GM18508 (cell line): Measurements from ENCODE around the gene IFT27.

Experiments used
- ATAC-seq: cut with Tn5 transposase; IDR thresholded peaks from one replicate; pipeline ENCODE4 v1.9.1; 2021; ENCODE audit warnings: moderate number of reproducible peaks; ENCODE audit not compliant: insufficient read depth, unreplicated experiment

IFT27 gene

DNA sequence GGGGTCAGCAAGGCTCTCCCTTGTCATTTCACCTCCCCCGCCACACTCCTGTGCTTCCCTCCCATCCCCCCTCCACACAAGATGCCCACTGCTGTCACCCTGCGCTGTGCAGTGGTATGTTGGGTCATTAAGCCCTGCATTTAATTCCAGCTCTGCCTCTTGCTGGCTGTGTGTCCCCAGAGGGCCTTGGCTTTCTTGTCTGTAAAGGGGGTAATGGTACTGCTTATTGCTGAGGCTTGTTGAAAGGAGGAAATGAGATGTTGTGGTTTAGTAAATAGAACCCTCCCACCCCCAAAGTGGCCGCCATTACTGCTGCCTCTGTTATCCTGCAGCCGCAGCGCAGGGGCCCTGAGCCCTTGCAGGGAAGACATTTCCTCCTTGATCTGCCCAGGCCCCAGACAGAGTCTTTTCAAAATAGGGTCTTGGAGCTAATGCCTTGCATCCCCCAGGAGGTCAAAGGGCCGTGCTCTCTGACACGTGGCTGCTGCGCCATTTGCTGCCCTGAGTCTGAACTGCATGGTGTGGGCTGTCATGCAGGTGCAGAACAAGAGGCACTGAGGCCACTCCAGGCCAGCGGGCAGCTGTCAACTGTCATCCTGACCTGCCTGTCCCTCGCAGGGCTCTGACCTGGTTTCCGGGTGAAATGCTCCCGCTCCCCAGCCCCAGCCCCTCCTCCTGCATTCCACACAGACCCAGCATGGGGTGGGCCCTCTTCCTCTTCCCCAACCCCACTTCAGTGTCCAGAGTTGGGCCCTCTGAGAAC is 22.2 kb upstream of the IFT27 start:
- ATAC-seq: no peak

DNA sequence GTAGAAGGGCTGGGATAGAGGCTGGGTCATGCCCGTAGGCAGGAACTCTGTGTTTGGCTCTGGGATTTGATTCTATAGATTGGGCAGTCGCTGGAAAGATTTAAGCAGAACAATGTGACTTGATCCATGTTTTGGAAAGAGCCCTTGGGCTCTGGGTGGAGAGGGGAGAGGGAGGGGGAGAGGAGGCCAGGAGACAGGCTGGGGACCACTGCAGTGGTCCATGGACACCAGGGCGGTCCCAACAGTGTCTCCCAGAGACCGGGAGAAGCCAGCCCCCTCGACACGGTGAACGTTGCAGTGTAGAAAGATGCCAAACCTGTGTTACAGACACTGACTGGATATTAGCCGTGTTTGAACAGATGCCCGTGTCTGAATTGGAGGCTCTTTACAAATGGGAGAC is 21.5 kb upstream of the IFT27 start:
- no peak for ATAC-seq

GRCh38 chr22:36796552-36797175 is 20.7 kb upstream of the IFT27 start:
- ATAC-seq: no peak

DNA sequence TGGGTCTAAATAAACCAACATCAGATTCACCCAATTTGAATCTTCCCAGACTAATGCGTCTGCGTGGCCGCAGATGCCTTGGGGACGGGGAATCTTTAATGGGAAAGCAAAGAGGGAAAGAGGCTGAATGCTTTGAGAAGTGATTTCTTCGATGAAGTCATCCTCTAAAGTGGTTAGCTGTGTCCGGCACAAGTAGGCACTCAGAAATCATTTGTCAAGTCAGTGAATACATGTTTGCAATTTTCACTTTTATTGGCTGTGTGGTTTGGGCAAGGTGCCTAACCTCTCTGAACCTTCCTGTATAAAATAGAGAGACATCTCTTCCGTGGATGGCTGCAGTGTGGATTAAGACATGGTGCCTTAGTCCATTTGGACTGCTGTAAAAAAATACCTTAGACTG is 19.7 kb upstream of the IFT27 start:
- no peak for ATAC-seq

- no peak for ATAC-seq
Observed at GRCh38 chr22:36790648-36791047, 14.7 kb upstream of the IFT27 start.

GRCh38 chr22:36787204-36787988 is 11.5 kb upstream of the IFT27 start:
- no peak for ATAC-seq

GRCh38 chr22:36783743-36784142 is 7.8 kb upstream of the IFT27 start:
- ATAC-seq: no peak

- ATAC-seq: no peak
Observed at GRCh38 chr22:36781656-36782627, 6.0 kb upstream of the IFT27 start.

DNA sequence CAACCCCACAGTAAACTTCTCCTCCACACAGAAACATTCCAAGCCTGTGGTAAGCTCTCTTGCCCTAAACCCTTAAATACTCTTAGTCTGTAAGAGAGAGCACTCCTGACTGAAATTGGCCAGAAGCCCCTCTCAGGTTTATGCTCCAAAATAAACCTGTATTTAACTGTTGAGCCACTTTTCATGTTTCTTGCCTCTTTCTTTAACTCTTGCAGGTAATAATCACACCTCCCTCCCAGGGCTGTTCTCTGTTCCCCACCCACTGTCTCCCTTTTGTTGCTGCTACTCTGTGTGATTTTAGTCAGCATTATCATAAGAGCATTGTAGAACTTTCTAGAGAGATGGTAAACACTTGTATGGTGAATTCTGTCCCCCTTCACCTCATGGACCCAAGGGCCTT is 2.1 kb upstream of the IFT27 start:
- ATAC-seq: no peak

- ATAC-seq: no peak
Observed at GRCh38 chr22:36776722-36777121, 803 bp upstream of the IFT27 start.

- ATAC-seq: no peak
Observed at GRCh38 chr22:36775586-36775963, 344 bp downstream of the IFT27 start.

- no peak for ATAC-seq
Observed at GRCh38 chr22:36773935-36774334, 2.0 kb downstream of the IFT27 start.

DNA sequence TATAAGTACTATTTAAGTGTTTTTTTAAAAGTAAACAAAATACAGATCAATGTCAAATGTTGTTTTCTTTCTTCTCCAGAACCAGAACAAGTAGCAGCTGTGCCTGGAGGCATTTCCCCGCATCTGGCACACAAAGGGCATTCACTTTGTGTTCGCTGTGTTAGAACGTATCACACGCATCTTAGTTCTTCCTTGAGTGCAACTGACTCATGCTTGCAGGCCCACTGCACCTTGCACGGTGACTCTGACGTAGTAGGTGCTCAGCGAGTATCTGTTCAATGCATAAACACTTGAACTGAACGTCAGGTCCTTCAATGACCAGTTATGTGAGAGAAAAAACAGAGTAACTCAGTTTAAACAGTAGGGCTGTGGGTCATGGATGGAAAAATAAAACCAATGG is 3.5 kb downstream of the IFT27 start:
- ATAC-seq: no peak

DNA sequence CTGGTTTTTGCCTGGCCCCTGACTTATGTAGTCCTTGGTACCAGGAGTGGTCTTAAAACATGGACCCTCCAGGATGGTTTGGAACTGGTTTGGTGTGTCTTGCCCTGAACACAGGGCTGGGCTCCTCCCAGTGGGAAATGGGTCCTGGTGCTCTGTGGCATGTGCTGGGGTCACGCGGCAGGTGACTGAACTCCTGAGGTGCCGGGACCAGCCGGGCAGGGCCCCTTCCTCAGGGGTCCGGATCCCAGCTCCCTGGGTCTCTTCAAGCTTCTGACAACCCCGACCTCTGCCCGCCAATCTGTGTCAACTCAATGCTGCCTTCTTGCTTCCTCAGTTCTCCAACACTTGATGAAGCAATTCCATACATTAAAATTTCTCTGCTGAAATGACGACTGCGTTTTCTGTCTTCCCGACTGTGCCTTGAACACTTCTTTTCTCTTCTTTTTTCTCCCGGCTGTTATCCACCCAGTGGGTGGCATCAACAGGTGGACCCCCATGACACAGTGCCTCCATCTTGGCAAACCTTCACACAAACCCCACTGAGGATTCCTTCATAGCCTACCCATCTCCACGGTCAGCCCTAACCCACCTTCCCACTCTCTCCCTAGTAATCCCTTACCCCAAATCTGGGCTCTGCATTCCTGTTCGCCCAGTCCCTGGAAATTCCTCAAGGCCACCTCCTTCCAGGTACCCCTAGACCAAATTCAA is 4.4 kb downstream of the IFT27 start:
- no peak for ATAC-seq

DNA sequence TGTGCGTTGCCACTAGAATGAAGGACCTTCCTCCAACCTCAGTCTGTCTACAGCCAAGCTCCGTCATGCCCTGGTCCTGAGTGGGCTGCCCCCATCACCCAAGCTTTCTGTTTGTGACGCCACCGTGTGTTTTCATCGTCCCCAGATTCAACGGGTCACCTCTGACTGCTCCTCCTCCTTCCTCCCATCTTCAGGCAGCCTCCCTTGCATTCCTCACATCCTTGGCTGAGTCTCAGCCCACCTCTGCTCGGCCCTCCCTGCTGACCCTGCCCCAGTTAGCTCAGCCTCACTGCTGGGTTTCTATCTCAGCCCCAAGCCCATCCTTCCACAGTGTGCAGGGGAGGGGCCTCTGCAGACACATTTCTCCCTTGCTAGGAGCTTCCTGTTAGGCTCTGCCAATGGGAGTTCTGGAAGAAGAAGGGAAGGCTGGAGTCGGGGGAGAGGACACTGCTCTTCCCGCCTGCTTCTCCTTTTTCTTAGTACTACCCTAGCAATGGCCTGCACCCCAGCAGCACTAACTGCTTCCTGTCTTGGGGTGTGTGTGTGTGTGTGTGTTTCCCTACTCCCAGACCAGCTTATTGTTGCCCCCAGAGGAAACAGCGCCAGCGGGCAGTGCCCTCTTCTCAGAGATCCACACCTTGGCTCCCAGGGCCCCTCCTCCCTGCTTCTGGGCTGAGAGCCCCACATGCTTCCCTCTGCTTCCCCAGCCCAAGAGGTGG is 5.2 kb downstream of the IFT27 start:
- no peak for ATAC-seq

GRCh38 chr22:36769541-36770512 is 6.1 kb downstream of the IFT27 start:
- no peak for ATAC-seq

DNA sequence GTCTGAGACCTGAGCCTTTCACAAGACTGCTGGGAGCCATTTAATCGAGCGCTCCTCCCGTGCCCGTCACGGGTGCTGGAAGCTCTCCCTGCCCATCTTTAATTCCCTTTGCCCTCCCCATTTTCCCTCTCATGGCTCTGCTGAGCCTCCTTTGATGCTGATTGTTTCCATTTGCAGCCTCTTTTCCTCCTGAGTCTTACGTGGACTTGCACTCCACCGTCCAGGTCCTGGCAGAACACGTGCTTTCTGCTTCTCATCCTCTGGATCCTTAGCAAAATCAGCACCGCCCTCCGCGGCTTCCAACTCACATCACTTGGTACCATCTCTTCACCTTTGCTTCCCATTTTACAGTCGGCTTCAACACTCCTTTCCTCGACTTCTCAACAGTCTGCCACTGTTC is 7.3 kb downstream of the IFT27 start:
- no peak for ATAC-seq

- no peak for ATAC-seq
Observed at GRCh38 chr22:36768141-36768540, 7.8 kb downstream of the IFT27 start.
